ENCODE measurements around the gene RHOG.
"Not testable (repeated sequence)": the region's sequence is repeated elsewhere in the genome, so short reads cannot be mapped to it uniquely, and the experiment has no call there.

RHOG gene

DNA sequence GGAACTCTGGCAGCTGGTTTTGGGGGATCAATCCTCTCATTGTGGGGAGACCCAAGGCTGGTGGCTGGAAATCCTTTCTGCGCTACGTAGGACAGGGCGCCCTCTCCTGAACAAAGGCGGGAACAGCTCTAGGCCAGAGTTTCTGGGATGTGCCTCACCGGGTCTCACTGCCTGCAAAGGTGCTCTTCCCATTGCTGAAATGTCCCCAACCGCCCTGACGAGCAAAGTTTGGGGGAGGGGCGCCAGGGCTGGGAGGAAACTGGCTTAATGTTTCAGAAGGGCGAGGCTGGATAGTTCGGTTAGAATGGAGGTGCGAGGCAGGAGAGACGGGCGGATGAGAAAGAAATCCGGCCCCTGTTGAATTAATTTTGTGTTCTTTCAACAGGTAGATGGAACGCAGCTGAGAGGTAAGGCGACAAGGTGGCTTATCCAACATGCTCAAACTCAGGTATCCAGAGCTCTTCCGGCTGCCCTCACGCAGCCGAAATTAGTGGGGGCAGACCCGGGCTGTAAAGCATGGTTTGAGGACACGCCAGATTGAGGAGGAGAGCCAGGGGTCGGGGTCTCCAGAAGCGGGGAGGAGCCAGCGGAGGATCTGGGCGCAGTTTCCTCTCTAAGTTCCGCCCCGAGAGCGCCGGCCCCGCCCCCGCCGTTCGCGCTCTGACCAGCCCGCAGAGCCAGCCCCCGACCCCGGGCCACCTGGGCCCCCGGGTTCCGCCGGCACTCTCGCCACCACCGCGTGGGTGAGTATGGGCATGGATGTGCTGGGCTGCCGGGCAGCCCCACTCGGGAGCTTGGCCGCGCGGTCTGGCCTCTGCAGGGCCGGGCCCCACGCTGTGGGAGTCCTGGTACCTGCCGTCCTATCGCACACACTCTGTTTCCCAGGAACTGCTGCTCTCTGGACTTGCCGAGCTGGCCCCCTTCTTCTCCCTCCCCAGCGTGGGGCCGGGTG lies 32.6 kb downstream of the RHOG start, which contains the start of gene PGAP2:
TSS of gene PGAP2 (plus strand) at position 652 of the 952 bp plus-strand sequence. CDS start 2,700 bp downstream, outside the sequence.
- DNase-seq = peak; percentile 60

DNA sequence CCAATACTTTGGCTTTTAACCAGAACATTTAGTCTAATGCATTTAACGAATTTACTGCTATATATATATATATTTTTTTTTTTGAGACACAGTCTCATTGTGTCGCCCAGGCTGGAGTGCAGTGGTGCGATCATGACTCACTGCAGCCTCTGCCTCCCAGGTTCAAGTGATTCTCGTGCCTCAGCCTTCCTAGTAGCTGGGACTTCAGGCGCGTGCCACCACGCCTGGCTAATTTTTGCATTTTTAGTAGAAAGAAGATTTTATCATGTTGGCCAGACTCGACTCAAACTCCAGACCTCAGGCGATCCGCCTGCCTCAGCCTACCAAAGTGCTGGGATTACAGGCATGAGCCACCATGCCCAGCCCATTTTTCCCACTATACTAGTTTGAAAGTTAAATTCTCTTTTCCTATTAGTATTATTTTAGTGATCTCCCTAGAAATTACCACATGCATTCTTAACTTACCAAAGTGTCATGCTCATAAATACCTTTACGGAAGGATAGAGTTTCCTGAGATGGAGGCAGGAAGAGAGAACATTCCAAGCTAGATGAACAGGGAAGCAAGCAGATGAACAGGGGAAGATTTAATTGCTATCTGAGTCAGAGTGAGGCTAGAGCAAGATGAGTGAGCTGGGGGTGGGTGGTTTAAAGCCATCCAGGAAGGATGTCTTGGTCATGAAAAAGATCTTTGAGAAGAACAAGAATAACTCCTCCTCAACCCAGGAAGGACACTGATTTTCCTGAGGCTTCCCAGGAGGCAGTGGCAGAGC lies 36.8 kb downstream of the RHOG start:
- peak; percentile 85 for DNase-seq

DNA sequence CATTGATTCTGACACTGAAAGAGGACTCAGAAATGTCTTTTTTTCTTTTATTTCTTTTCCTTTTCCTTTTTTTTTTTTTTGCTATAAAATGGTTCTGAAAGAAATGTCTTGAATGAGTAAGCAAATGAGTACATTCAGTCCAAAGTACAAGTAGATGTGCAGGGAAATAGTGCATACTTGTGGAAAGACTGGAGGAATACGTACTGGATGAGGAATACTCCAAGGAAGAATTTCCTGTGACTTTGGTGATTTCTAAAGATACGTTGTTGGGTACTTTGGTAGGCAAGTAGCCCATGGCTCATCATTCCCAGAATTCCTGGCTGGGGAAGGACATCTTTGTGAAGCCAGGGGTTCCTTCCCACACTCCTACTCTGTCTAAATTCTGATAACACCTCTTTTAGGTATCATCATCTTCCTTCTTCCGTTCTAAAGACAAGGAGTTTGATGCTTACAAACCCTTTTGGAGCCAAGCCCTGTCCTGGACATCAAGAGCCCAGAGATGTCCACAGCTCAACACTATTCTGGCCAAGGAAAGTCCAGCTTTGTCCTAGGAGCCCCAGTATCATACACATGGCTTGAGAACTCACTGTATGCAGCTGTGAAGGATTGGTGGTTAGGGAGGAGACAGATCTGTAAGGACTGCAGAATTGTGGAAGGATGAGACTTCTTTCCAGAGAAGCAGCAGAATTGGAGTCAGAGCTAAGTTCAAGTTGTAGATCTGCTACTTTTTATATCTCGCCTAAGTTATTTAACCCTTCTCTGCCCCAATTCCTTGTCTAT lies 38.6 kb downstream of the RHOG start:
- DNase-seq = peak; percentile 56

- no peak for DNase-seq
Observed at GRCh38 chr11:3799873-3800272, 40.9 kb downstream of the RHOG start.

- no peak for DNase-seq
Observed at GRCh38 chr11:3799143-3799542, 41.6 kb downstream of the RHOG start.

- DNase-seq = peak; percentile 100
Observed at GRCh38 chr11:3797329-3798090, 43.2 kb downstream of the RHOG start, which contains the start of gene NUP98. TSS of gene NUP98 (minus strand) at chr11:3797554. CDS start at chr11:3782117, 15,437 bp downstream.

- no peak for DNase-seq
Observed at GRCh38 chr11:3796801-3797328, 43.9 kb downstream of the RHOG start.

DNA sequence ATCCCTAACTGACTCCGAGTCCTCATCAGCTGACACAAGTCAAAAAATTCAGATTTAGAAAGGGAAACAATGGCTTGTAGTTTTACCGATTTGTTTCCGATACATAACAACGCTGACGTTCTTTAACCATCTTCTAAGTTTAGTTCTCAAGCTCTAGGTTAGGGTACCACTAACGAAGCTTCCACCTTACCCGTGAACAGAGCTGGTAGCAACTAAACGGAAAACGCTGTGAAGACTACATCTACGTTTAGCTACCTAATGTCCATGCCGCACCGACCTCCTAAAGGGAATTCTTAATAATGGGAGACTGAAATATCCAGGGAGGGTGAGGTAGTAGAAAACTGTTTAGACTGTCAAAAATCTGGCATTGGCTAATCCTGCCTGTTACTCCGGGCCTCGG lies 44.4 kb downstream of the RHOG start:
- DNase-seq = no peak

DNA sequence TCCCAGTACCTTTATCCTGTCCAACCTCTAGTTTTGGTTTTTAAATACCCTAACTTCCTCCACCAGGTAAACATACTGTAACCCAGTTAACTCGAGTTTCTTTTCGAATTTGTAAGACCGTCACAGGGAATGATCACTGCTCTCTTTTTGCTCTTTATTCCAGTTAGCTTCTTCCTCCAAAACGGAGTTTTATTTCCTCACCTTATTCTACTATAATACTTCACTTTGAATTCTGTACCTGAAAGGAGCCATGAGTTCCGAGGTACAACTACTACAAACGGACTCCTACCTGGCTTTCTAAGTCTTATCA lies 44.8 kb downstream of the RHOG start:
- no peak for DNase-seq

DNA sequence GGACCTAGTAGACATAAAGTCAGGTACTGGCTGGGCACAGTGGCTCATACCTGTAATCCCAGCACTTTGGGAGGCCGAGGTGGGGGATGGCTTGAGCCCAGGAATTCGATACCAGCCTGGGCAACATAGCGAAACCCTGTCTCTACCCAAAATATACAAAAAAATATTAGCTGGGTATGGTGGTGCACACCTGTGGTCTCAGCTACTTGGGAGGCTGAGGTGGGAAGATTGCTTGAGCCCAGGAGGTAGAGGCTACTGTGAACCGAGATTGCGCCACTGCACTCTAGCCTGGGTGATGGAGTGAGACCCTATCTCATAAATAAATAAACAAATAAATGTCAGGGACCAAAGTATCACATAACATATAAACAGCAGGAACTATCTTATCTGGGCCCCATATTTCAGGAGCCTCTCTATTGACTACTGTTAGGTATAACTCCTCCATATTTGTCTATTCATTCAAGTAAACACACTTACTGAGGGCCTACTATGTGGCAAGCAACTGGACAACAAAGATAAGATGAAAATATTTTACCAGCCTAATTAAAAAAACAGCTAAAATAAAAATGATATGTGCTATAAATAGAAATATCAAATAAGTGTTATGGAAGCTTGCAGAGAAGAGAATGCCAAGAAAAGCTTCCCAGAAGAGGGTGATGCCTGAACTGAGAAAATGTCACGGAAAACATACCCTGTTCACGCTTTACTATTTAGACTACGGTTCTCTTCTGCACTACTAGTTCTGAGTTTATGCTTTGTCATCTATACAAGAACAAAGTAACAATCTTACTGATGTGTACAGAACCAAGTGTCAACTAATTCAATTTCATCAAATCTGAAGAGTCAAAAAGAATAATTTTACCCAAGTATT lies 45.4 kb downstream of the RHOG start:
- DNase-seq = no peak

- DNase-seq = not testable (repeated sequence)
Observed at GRCh38 chr11:3794387-3794786, 46.4 kb downstream of the RHOG start.

DNA sequence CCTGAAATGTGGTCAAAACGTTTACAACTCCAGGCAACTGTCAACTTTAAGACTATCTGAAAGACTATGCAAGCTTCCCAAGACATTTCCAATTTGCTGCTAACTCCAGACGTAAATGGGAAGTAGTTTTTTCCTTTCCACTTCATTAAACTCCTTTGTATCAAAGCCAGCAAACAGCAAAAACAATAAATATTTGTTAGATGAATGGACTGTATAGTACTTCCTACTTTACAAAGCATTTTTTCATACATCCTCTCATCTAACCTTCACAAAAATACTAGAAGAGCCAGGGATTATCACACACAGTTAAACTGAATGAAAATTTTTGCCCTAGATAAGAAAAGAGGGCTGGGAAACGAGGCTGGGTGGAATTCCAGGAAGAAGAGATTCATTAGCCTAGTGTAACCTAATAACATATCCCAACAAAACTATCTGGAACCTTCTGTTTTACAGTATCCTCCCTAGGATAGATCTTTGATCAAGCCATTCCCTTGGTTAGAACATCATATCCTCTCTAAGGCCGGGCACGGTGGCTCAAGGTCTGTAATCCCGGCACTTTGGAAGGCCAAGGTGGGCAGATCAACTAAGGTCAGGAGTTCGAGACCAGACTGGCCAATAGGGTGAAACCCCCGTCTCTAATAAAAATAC lies 53.9 kb downstream of the RHOG start:
- peak; percentile 22 for DNase-seq

DNA sequence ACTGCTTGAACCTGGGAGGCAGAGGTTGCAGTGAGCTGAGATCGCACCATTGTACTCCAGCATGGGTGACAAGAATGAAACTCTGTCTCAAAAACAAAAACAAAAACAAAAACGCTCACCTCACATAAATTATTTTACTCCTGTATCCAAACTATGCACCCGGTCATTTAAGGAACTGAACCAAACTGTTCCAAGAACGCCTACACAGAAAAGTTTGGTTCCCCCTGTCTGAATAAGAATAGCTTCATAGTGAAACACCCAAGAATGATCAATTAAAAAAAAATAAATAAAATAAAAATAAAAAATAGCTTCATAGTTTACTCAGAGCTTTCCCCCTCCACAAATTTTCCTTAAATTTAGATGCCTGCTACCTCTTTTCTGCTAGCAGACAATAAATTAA lies 57.1 kb downstream of the RHOG start:
- no peak for DNase-seq

- no peak for DNase-seq
Observed at GRCh38 chr11:3782963-3783362, 57.8 kb downstream of the RHOG start.

DNA sequence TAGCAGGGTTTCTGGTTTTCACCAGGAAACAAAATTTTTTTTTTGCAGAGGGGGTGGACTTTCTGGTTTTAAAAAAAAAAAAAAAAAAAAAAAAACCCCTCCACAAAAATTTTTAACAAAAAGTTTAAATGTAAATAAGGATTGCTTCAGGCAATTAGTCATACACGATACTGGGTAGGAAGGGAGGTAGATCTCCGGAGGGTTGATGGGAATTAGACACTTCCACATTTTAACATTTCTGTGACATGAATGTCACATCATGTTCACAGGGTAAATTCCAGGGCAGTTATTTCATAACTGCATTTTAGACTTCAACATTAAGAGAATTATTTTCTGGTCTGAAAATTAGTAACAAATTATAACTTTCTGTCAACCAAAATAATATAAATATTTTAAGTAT lies 59.3 kb downstream of the RHOG start:
- peak; percentile 70 for DNase-seq

Measured in EL (cell line).